MM.1S (cell line): ENCODE data around the gene RNF217.

Experiments
- EZH2 ChIP-seq: fragments of 300-600 bp; sonication (generic); optimal IDR thresholded peaks from 2 replicates; pipeline ENCODE3; 2017; ENCODE audit warnings: low read depth, mild to moderate bottlenecking, antibody characterized with exemption, low read length, mixed read lengths
- EZH2phosphoT487 ChIP-seq: fragments of 300-600 bp; sonication (generic); IDR thresholded peaks from 2 replicates; pipeline ENCODE4 v1.6.1; 2018; ENCODE audit warnings: antibody characterized with exemption, low read length
- TF ChIP-seq, protein P1 (sequence below): fragments of 300-600 bp; sonication (generic); IDR thresholded peaks from 2 replicates; pipeline ENCODE4 v1.5.1; 2016; ENCODE audit warnings: antibody characterized with exemption, low read length, mixed read lengths

DNA sequence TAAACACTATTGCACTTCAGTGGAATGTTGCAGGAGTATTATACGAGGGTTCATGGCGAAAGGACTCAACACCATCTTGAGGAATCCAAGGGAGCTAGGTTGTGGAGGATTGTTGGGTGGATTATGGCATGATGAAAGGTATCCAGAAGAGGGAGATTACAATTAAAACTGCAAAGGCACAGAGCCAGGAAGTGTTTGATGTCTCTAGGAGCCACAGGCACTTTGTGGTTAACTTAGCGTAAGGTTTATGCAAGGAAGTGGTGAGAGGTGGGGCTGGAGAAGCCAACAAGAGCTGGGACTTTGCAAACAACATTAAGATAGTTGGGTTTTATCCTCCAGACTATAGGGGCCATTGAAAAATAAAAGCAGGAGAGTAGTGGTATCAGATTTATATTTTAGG lies 104.7 kb downstream of the RNF217 start:
- TF ChIP-seq, protein P1, sequence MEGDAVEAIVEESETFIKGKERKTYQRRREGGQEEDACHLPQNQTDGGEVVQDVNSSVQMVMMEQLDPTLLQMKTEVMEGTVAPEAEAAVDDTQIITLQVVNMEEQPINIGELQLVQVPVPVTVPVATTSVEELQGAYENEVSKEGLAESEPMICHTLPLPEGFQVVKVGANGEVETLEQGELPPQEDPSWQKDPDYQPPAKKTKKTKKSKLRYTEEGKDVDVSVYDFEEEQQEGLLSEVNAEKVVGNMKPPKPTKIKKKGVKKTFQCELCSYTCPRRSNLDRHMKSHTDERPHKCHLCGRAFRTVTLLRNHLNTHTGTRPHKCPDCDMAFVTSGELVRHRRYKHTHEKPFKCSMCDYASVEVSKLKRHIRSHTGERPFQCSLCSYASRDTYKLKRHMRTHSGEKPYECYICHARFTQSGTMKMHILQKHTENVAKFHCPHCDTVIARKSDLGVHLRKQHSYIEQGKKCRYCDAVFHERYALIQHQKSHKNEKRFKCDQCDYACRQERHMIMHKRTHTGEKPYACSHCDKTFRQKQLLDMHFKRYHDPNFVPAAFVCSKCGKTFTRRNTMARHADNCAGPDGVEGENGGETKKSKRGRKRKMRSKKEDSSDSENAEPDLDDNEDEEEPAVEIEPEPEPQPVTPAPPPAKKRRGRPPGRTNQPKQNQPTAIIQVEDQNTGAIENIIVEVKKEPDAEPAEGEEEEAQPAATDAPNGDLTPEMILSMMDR: no peak
- TF ChIP-seq EZH2phosphoT487: no peak
- no peak for TF ChIP-seq EZH2
